ENCODE results near the gene STAC3.

DNA sequence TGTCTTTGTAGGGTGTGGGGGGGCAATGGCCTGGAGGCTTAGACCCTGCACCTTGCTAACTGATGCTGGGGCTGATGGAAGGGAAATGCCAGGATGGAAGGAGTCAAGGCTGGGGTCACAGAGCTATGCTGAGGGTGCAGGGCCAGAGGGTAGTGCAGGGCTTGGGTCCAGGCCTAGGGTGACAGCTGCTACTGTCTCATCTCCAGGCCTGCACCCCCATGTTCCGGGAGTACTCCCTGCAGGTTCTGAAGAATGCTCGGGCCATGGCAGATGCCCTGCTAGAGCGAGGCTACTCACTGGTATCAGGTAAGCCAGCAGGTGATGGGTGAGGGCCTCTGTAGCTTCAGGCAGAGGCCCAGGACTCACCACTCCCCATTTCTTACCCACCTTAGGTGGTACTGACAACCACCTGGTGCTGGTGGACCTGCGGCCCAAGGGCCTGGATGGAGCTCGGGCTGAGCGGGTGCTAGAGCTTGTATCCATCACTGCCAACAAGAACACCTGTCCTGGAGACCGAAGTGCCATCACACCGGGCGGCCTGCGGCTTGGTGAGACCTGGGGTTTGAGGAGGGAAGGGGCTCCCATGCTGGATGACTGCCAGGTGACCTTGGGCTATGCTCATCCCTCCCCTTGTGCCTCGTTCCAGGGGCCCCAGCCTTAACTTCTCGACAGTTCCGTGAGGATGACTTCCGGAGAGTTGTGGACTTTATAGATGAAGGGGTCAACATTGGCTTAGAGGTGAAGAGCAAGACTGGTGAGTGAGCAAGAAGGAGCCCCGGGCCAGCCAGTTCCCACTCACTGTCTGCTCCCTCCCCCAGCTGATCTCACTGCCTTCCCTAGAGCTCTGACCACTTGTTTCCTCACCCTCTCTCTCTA, 17.4 kb downstream of the STAC3 start:
- TF ChIP-seq, protein P1, sequence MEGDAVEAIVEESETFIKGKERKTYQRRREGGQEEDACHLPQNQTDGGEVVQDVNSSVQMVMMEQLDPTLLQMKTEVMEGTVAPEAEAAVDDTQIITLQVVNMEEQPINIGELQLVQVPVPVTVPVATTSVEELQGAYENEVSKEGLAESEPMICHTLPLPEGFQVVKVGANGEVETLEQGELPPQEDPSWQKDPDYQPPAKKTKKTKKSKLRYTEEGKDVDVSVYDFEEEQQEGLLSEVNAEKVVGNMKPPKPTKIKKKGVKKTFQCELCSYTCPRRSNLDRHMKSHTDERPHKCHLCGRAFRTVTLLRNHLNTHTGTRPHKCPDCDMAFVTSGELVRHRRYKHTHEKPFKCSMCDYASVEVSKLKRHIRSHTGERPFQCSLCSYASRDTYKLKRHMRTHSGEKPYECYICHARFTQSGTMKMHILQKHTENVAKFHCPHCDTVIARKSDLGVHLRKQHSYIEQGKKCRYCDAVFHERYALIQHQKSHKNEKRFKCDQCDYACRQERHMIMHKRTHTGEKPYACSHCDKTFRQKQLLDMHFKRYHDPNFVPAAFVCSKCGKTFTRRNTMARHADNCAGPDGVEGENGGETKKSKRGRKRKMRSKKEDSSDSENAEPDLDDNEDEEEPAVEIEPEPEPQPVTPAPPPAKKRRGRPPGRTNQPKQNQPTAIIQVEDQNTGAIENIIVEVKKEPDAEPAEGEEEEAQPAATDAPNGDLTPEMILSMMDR (IDR thresholded peaks at IDR 0.05; ENCODE audit: low read length) = no peak
- TF ChIP-seq EZH2 (optimal IDR thresholded peaks at IDR 0.05; ENCODE audit: low read depth, low read length) = no peak

Data from MM.1S (cell line).